ENCODE results near the gene KRTAP10-8. TPM values are rescaled to one million over a fixed set of nuclear protein-coding genes. Genes with fewer than 3 reads are reported as not detected.

The KRTAP10-8 gene
- total RNA-seq, 1 experiment from 2014 or later, result not detected

DNA sequence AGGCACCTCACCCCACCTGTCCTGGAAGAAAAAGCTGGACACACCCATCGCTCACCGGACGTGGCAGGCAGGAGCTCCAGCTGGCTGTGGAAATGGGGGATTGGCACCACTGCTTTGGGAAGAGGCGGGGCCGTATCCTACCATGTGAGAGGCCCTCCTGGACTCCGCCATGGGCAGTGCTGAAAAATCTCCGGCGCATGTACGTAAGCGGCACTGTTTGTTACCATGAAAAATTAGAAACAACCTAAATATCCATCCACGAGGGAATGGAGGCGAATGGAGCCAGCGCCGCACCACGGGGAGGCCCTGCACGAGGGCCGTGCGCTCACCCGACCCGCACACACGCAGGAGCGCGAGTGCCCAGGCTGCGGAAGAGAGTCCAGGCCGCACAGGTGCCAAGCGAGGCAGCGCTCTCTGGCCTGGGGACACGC lies 3.1 kb downstream of the KRTAP10-8 start:
- intact Hi-C loops (cut with micrococcal nuclease), result no loop called here
- 0 out of 2 replicates have a peak, but pooled peaks cover 3% of the 10 kb centered on the region for H3K9me3 ChIP-seq (ENCODE audit: low read length)
- H3K4me3 ChIP-seq (ENCODE audit: low read length), result no peak overlapping the region
- ATAC-seq, result no peak
- no peaks in the 10 kb centered on the region for H4K20me1 ChIP-seq (ENCODE audit: low read length)
- no peaks in the 10 kb centered on the region for H3K9me2 ChIP-seq (replicated peaks; ENCODE audit: low read length)
- no peak for TF ChIP-seq CTCF (conservative IDR thresholded peaks at IDR 0.05; ENCODE audit: low read depth, low read length)
- TF ChIP-seq EZH2phosphoT487 (IDR thresholded peaks at IDR 0.05; ENCODE audit: borderline replicate concordance, low read length), result no peak
- TF ChIP-seq EZH2 (IDR thresholded peaks at IDR 0.05; ENCODE audit: low read length, unreplicated experiment), result no peak
- H3K79me2 ChIP-seq (ENCODE audit: low read length), result no peaks in the 10 kb centered on the region
- H3K36me3 ChIP-seq (ENCODE audit: low read depth, low read length), result no peaks in the 10 kb centered on the region
- H2AFZ ChIP-seq (ENCODE audit: low read length), result no peak overlapping the region
- H3K9ac ChIP-seq (ENCODE audit: low read length), result no peak overlapping the region
- ChIA-PET POLR2A (ENCODE audit: unreplicated experiment) (no interaction called here), CTCF (no interaction called here)
- H3K4me1 ChIP-seq (ENCODE audit: insufficient read depth, low read length), result no peaks in the 10 kb centered on the region
- no peak overlapping the region for H3K4me2 ChIP-seq (ENCODE audit: low read length)
- no peak for DNase-seq
- no peaks in the 10 kb centered on the region for H3K27me3 ChIP-seq (ENCODE audit: low read length)
- BruUV-seq (replicated peaks), result no TSS peak
- no peak overlapping the region for H3K27ac ChIP-seq (ENCODE audit: low read length)
- no peaks in the 10 kb centered on the region for H3F3A ChIP-seq (ENCODE audit: low read length, unreplicated experiment)

- TF ChIP-seq CTCF (conservative IDR thresholded peaks at IDR 0.05; ENCODE audit: low read depth, low read length), result no peak
- no peak for TF ChIP-seq EZH2phosphoT487 (IDR thresholded peaks at IDR 0.05; ENCODE audit: borderline replicate concordance, low read length)
- no peak for TF ChIP-seq EZH2 (IDR thresholded peaks at IDR 0.05; ENCODE audit: low read length, unreplicated experiment)
- DNase-seq, result no peak
- H3K27ac ChIP-seq (ENCODE audit: low read length), result no peak overlapping the region
- H3F3A ChIP-seq (ENCODE audit: low read length, unreplicated experiment), result no peaks in the 10 kb centered on the region
- no peaks in the 10 kb centered on the region for H3K79me2 ChIP-seq (ENCODE audit: low read length)
- H3K27me3 ChIP-seq (ENCODE audit: low read length), result no peaks in the 10 kb centered on the region
- no peak overlapping the region for H3K4me3 ChIP-seq (ENCODE audit: low read length)
- H3K4me1 ChIP-seq (ENCODE audit: insufficient read depth, low read length), result no peaks in the 10 kb centered on the region
- no TSS peak for BruUV-seq (replicated peaks)
- no peaks in the 10 kb centered on the region for H3K9me2 ChIP-seq (replicated peaks; ENCODE audit: low read length)
- no peak overlapping the region for H2AFZ ChIP-seq (ENCODE audit: low read length)
- intact Hi-C loops (cut with micrococcal nuclease), result no loop called here
- H3K36me3 ChIP-seq (ENCODE audit: low read depth, low read length), result no peaks in the 10 kb centered on the region
- 0 out of 2 replicates have a peak, but pooled peaks cover 3% of the 10 kb centered on the region for H3K9me3 ChIP-seq (ENCODE audit: low read length)
- no peak for ATAC-seq
- no peak overlapping the region for H3K9ac ChIP-seq (ENCODE audit: low read length)
- ChIA-PET CTCF (no interaction called here), POLR2A (ENCODE audit: unreplicated experiment) (no interaction called here)
- H3K4me2 ChIP-seq (ENCODE audit: low read length), result no peak overlapping the region
- no peaks in the 10 kb centered on the region for H4K20me1 ChIP-seq (ENCODE audit: low read length)
These were observed 3.6 kb downstream of the KRTAP10-8 start for GRCh38 chr21:44615466-44615865.

DNA sequence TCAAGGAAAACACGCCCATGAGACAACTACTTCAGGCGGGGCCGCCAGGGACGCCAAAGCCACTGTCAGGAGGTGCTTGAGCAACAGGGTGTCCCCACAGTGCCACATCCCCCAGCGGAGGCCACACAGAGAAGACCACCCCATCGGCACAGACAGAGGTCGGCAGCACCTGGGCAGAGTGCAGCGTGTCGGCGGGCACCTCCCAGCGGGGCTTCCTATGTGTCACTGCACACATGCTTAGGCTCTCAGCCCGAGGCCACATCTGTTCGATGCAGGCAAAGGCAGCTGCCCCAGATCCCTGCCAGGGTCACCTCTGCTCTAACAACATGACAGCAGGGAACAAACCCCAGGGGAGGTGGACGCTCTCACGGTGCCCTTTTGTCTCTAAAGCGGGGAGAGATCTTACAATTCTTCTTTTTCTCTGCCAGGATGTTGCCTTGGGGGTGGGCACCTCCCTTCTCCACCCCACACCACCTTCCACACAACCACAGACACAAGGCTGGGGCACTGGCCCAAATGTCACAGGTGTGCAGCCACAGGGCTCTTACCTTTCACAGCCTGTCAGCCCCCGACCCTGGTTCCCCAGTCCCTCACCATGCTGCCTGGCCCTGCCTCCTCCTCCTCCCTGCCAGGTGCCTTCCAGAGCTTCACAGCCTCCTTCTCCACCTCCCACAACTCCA lies 4.2 kb downstream of the KRTAP10-8 start:
- no peak overlapping the region for H2AFZ ChIP-seq (ENCODE audit: low read length)
- intact Hi-C loops (cut with micrococcal nuclease), result no loop called here
- H3K79me2 ChIP-seq (ENCODE audit: low read length), result no peaks in the 10 kb centered on the region
- no peak overlapping the region for H3K27ac ChIP-seq (ENCODE audit: low read length)
- DNase-seq, result no peak
- POLR2A ChIA-PET (ENCODE audit: unreplicated experiment), result no interaction called here
- no peak overlapping the region for H3K4me2 ChIP-seq (ENCODE audit: low read length)
- no peaks in the 10 kb centered on the region for H4K20me1 ChIP-seq (ENCODE audit: low read length)
- H3F3A ChIP-seq (ENCODE audit: low read length, unreplicated experiment), result no peaks in the 10 kb centered on the region
- CTCF ChIA-PET, result no interaction called here
- H3K9me3 ChIP-seq (ENCODE audit: low read length), result peaks cover 7% of the 10 kb centered on the region; the same call in 1 of the 2 replicates
- H3K4me3 ChIP-seq (ENCODE audit: low read length), result no peak overlapping the region
- no peaks in the 10 kb centered on the region for H3K4me1 ChIP-seq (ENCODE audit: insufficient read depth, low read length)
- H3K36me3 ChIP-seq (ENCODE audit: low read depth, low read length), result no peaks in the 10 kb centered on the region
- no peaks in the 10 kb centered on the region for H3K27me3 ChIP-seq (ENCODE audit: low read length)
- ATAC-seq, result no peak
- no TSS peak for BruUV-seq (replicated peaks)
- H3K9ac ChIP-seq (ENCODE audit: low read length), result no peak overlapping the region
- H3K9me2 ChIP-seq (replicated peaks; ENCODE audit: low read length), result no peaks in the 10 kb centered on the region
- TF ChIP-seq CTCF (conservative IDR thresholded peaks at IDR 0.05; ENCODE audit: low read depth, low read length) (no peak), EZH2 (IDR thresholded peaks at IDR 0.05; ENCODE audit: low read length, unreplicated experiment) (no peak), EZH2phosphoT487 (IDR thresholded peaks at IDR 0.05; ENCODE audit: borderline replicate concordance, low read length) (no peak)
